ENCODE measurements around the gene MAEA.

GRCh38 chr4:1354136-1354982 lies 64.7 kb downstream of the MAEA start:
- TF ChIP-seq CTCF (IDR thresholded peaks at IDR 0.05; ENCODE audit: low read depth, low read length, poor library complexity, severe bottlenecking) (no peak), EZH2phosphoT487 (IDR thresholded peaks at IDR 0.05; ENCODE audit: borderline replicate concordance, low read length) (no peak)

Data from DOHH2 (cell line).